Stimulated activated CD4-positive, alpha-beta T cell treated with anti-CD3 and anti-CD28 coated beads, Interleukin-4, amount 100 ng/mL, for 4 hours (primary cell): ENCODE data around the gene DRC7.
"Not testable (repeated sequence)": the region's sequence is repeated elsewhere in the genome, so short reads cannot be mapped to it uniquely, and the experiment has no call there.

ENCODE experiments used
- DNase-seq, 2 experiments: peaks; one replicate each; pipeline ENCODE4 v3.0.0-alpha.2; 2020

The DRC7 gene

DNA sequence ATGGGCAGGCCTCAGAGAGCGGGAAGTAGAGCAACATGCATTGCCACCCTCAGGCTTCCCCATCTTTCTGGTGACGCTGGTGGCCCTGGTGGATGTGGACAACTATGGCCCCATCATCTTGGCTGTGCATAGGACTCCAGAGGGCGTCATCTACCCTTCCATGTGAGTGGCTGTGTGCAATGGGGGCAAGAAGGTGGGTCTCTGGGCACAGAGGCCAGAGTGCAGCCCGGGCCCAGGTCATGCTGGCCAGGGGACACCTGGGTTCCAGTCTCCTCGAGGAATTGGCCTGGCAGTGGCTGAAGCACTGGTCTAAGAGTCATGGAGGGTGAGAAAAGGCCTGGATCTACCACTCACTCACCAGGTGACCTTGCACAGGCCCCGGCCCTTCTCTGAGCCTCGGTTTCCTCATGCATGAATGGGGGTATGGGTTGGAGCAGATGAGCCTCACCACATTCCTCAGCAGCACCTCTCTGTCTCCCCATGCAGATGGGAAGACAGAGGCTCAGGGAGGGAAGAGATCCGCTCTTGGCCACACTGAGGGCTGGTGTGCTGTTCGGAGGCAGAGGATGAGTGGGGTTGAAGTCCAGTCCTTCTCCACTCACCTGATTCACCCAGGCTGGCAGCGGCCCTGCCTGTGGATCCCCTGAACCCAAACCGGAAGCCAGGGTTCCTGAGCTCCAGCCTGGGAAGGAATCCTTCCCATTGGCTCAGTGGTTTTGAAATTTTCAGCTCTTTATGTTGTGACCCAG lies 33.7 kb upstream of the DRC7 start:
- DNase-seq: no peak

DNA sequence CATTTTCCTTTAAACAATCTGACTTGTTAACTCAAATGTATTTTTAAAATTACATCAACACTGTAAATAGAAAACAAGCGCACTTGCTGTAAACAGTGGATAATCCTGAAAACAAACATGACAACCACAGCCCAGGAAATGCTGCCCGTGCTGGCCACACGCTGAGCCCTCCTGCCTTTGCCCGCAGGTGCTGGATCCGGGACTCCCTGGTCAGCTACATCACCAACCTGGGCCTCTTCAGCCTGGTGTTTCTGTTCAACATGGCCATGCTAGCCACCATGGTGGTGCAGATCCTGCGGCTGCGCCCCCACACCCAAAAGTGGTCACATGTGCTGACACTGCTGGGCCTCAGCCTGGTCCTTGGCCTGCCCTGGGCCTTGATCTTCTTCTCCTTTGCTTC lies 33.1 kb upstream of the DRC7 start:
- DNase-seq: no peak

DNA sequence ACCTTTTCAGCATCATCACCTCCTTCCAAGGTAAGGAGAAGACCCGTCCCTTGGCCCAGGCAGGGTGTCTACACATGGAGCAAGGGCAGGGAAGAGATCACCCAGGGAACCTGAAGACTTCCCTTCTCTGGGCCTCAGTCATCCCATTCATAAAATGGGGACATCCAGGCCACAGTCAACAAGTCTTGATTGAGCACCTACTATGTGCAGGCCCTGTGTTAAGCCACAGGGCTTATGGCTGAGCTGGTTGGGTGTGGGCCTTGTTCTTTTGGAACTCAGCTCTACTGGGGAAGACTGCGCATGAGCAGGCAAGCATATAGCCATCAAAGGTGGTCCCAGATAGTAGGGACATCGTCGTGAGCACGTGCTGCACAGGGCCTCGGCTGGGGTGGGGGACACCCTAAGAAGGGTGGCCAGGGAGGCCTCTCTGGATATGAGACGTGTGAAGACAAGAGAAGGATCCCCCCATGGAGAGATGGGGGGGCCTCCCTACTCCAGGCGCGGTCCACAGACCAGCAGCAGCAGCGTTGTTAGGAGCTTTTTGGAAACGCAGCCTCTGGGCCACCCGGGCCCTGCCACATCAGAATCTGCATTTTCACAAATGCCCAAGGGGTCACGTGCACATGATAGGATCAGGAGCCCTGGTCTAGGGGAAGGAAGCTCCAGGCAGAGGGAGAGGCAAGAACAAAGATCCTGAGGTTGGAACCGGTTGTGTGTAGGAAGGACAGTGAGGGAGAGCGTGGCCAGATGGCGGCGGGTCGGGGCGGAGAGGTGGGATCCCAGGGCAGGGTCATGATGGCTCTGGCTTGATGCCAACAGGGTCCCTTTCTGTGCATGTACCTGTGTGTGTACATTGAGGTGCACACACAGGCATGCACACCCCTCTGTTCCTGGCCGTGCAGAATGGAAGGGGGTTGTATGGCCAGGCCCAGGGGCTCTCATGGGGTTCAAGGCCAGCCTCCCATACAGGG lies 32.4 kb upstream of the DRC7 start:
- no peak for DNase-seq

DNA sequence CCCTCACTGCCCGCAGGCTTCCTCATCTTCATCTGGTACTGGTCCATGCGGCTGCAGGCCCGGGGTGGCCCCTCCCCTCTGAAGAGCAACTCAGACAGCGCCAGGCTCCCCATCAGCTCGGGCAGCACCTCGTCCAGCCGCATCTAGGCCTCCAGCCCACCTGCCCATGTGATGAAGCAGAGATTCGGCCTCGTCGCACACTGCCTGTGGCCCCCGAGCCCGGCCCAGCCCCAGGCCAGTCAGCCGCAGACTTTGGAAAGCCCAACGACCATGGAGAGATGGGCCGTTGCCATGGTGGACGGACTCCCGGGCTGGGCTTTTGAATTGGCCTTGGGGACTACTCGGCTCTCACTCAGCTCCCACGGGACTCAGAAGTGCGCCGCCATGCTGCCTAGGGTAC lies 31.2 kb upstream of the DRC7 start:
- DNase-seq: no peak

DNA sequence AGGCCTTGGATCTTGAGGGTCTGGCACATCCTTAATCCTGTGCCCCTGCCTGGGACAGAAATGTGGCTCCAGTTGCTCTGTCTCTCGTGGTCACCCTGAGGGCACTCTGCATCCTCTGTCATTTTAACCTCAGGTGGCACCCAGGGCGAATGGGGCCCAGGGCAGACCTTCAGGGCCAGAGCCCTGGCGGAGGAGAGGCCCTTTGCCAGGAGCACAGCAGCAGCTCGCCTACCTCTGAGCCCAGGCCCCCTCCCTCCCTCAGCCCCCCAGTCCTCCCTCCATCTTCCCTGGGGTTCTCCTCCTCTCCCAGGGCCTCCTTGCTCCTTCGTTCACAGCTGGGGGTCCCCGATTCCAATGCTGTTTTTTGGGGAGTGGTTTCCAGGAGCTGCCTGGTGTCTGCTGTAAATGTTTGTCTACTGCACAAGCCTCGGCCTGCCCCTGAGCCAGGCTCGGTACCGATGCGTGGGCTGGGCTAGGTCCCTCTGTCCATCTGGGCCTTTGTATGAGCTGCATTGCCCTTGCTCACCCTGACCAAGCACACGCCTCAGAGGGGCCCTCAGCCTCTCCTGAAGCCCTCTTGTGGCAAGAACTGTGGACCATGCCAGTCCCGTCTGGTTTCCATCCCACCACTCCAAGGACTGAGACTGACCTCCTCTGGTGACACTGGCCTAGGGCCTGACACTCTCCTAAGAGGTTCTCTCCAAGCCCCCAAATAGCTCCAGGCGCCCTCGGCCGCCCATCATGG lies 30.5 kb upstream of the DRC7 start:
- no peak for DNase-seq

DNA sequence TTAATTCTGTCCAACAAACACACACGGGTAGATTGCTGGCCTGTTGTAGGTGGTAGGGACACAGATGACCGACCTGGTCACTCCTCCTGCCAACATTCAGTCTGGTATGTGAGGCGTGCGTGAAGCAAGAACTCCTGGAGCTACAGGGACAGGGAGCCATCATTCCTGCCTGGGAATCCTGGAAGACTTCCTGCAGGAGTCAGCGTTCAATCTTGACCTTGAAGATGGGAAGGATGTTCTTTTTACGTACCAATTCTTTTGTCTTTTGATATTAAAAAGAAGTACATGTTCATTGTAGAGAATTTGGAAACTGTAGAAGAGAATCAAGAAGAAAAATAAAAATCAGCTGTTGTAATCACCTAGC lies 30.0 kb upstream of the DRC7 start:
- no peak for DNase-seq

DNA sequence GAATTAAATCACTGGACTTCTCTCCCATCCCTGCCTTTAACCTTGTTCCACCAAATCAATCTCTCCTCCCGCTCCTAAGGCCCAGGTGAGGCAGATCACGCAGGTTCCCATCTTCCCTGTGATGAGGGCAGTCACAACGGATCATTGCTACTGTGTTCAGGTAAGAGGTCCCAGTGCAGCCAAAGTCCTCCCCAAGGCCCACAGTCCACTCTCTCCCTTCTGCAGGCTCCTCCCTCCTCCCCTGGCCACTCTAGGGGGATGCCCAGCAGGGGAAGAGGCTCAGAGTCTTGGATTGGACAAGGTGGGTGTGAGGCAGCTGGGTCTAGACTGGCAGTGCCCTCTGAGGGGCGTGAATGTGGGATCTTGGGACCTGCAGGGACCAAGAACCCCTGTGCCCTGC lies 29.1 kb upstream of the DRC7 start:
- no peak for DNase-seq

DNA sequence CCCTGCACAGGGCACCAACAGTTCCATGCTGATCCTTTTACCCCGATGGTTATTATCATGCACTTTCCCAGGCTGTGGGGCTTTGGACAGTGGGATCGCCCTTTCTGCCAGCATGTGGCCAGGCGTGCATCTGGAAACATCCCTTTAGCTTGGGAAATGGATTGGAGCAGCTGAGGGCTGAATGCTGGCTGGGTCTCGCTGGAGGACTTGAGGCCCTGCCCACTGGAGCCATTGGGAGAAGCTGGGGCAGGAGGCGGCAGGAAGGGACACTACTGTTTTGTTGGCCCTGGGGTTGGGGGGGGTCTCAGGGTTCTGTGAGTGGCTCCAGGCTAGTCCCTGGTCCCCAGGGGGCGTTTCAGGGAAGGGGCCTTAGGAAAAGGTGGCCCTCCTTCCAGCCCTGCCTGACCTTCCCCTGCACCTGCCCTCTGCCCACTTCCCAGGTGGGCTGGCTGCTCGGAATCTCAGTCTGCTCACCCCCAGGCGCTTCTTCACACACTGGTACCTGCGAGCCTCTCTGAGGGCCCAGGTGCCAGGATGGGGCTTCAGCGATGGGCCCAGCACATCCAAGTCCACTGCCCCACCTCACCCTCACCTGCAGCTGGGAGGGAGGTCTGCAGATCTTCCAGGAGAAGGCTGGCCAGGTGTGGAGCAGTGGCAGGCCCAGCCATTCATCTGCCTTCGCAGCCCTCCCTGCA lies 28.1 kb upstream of the DRC7 start:
- DNase-seq: no peak

DNA sequence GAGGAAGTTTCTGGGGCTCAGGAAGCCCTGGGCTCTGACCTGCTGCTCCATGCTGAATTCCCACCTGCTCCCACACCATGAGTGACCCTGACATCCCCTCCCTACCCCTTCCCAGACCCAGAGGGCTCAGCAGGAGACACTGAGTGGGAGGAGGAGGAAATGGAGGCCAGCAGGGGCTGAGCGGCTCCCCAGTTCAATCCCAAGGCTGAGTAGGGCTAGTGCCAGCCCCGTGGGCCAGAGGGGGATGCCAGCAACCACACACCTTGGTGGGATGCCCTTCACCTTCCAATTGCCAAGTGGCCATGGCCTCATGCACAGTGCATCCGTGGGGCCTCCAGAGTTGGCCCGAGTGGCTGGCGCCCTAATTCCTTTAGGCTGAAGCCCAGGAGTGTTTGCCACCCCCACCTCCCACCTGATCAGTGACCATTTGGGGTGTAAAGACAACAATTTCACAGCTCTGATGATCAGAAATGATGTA lies 27.5 kb upstream of the DRC7 start:
- DNase-seq: no peak

DNA sequence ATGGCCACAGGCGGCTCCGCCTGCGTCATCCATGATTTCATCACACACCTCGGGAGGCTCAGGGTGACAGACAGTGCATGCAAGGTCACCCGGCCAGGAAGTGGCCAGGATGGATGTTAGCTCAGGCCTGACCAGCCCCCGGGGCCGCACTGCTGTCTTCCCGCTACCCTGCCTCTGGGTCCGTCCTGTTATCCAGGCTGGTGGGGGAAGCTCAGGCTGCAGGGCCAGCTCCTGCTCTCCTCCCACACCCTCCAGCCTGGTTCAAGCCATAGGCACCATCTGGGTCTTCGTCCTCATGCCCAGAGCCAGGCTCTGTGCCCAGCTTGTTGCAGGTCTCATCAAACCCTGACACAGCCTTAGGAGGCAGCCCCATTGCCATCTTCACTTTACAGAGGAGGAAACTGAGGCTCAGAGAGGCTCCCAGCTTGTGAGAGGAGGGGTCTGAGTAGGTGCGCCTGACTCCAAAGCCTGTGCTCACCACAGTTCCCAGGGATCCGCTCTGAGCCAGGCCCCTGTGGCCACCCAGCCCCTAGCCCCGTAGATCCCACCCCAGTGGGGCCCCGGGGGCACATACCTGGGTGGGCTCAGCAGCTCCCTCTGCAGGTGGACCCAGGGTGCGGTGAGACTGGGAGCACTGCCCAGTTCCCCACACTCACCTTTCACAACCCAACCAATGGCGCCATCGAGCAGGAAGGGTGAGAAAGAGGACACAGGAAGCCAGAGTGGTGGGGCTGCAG lies 26.9 kb upstream of the DRC7 start:
- DNase-seq: no peak

DNA sequence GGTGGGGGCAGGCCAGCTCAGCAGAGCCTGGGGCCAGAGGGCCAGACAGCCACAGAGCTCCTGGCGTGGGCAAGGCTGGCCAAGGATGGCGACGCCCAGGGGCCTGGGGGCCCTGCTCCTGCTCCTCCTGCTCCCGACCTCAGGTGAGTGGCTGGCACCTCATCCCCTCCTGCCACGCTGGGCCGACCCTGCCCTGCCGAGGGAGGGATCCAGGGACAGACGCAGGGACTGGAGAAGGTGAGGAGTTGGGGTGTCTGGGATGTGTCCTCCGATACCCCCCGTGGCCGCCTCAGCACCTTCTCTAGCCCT lies 26.4 kb upstream of the DRC7 start, which contains the start of gene ADGRG3:
Gene ADGRG3 (plus strand): TSS at position 44 of the 309 bp plus-strand sequence. CDS start 42 bp downstream, at position 86.
- no peak for DNase-seq

DNA sequence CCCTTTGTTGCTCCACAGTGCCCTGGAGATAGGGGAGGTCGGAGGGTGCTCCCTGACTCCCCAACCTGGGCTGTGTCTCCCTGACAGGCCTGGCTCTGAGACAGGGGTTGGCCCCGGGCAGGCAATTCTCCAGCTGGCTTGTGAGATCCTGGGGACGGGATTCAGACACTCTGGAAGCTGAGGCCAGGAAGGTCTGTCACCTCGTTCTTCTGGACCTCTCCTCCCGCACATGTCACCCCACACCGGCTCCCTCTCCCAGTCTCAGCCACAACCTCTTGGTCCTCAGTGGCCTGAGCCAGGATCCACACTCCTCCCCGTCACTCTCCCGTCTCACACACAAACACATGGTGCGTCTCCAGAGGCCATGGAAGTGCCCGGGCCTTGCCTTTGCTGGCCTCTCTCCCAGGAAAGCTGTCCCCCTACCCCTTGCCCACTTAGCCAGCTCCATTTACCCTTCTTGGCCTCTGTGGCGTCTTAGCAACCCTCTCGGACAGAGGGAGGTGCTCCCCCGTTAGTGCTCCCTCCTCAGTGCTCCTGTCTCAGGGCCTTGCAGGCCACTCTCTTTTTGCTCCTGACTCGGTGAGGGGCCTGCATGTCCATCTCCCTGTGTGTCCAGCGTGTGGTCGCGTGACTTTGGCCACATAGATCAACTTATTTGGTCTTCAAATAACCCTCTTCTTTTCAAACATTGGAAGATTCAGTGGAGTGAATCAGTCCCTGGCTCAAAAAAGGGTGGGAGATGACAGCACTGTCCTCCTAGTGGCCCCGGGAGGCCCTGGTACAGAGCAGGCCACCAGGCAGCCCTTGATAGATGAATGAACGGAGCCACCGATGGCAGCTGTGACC lies 25.8 kb upstream of the DRC7 start:
- DNase-seq: no peak

DNA sequence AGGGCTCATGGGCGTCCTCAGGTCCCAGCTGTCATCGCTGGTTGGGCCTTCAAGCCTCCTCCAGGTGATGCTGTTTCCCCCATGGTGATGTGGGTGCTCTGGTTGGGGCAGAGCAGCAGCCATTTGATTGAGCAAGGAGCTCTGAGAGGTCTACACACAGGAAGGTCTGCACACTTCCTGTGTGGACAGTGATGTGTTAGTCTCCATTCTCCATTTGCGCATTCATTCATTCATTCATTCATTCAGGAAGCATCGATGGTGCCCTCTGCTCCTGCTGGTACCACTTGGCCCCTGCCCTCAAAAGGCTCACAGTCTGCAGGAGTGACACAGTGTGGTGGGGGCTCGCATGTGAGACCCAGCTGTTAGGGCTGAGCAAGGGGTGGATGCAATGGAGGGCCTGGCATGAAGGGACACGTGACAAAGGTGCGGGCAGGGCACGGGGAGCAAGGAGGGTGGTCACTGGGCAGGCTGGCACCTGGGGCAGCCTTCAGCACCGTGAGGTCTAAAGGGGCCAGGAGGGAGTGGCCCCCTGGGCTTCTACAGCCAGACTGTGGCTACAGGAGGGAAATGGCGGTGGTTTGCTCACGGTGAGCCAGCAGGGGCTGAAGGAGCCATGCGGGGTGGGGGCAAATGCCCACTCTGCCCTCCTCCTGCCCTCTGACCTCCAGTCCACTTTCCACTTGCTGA lies 25.0 kb upstream of the DRC7 start:
- DNase-seq: no peak

DNA sequence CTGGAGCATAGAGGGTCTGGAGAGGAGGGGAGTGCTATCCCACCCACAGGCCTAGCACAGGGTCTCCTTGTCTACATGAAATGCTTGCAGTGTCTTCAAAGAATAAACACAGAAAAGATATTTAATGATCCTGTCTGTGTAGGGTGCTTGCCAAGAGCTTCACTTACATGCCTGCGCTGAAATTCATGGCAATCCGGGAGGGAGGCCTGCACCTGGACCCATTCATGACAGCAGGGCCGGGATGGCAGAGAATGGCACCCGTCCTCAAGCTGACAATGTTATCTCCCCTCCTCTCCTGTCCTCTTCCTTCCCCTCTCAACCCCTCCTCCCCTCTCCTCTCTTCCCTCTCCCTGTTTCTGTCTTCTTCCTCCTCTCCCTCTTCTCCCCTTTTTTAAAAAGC lies 24.4 kb upstream of the DRC7 start:
- no peak for DNase-seq

DNA sequence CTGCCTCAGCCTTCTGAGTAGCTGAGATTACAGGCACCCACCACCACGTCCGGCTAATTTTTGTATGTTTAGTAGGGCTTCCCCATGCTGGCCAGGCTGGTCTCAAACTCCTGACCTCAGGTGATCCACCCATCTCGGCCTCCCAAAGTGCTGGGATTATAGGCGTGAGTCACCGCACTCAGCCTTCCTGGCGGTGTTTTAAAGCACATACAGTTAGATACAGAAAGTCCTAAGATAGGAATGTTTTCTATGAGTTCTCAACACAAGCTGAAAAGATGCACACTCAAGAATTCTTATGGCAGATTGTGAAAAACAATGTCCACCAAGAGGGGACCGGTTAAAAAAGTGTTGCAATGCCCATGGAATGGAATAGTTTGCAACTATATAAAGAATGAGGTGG lies 23.2 kb upstream of the DRC7 start:
- DNase-seq: not testable (repeated sequence)

DNA sequence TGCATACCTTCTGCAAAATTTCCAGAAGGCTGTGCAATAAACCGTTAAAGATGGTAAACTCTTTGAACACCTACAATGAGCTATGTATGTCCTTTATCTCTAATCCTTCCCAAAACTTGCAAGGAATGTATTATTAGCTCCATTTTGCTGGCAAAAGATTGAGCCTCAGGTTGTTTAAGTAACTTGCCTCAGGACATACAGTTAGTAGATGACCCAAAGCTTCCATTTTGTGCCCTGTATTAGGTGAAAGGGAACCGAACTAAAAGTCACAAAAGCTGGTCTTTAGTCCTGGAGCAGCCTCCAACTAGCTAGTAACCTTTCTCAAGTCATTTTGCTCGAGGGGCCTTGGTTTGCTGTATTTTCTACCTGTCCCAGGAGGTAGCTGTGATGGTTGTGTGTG lies 22.2 kb upstream of the DRC7 start:
- DNase-seq: no peak

DNA sequence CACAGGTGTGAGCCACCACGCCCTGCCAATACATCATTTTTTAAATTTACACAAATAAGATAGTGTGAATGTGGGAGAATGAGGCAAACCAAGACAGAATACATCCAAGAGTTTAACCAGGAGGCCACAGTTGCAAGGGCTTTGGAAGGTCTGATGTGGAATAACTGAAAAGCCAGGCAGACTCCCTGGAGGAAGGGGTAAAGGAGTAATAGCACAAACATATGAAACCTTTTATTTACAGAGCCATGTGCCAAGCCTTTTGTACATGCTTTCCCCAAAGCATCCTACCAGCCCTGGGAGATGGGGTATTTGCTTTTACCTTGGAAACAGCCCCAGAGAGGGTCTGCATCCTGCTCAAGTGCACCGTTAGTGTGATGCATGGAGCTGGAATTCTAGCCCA lies 21.8 kb upstream of the DRC7 start:
- no peak for DNase-seq

DNA sequence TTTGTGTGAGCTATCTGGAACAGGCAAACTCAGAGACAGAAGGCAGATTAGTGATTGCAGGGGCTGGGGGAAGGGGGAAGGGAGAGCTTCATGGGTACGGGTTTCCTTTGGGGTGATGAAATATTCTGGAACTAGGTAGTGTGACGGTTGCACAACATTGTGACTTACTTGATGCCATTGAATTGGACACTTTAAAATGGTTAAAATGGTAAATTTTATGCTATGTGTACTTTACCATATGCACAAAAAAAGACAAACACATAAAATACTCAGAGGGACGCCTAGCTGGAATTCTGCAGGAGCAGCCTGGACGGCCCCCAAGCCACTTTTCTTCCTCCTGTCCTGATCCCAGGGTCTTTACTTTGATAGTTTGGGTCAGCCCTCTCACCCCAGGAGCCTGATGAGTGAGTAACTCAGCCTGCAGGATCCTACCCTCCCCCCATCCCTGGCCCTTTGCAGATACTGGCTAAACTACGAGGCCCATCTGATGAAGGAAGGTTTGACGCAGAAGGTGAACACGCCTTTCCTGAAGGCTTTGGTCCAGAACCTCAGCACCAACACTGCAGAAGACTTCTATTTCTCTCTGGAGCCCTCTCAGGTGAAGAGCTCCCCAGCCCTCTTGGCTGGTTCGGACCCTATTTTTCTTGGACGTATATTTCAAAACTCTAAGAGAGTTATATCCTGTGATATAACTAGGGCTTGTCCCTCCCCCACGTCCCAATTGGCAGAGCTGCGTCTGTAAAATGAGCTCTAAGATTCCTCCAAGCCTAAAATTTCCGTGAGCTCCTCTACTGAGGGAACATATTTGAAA lies 18.7 kb upstream of the DRC7 start:
- DNase-seq: no peak

DNA sequence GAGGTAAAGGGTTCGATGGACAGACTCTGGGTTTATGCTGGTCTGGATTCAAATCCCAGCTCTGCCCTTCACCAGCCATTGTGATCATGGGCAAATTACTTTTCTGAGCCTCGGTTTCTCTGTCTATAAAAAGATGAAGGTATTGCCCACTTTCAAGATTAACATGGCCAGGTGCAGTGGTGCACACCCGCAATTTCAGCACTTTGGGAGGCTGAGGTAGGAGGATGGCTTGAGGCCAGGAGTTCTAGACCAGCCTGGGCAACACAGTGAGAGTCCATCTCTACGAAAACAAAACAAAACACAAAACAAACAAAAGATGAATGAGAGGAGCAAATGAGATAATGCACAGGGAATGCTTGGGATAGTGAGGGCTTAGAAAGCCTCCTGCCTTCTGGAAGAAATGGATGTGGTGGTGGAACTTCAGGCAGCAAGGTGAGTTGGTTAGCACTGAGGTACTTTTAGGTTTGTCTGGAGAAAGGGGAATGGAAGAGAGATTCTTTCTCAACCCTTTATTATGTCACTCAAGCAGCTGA lies 18.0 kb upstream of the DRC7 start:
- no peak for DNase-seq
